ENCODE measurements around the gene SUGCT.

The SUGCT gene

GRCh38 chr7:40311307-40311706 is 176.5 kb downstream of the SUGCT start:
- TF ChIP-seq REST (IDR thresholded peaks at IDR 0.05; ENCODE audit: insufficient read depth in 1 of 2, low read depth in 2 of 2, low read length in 2 of 2) (no peak), TAF1 (IDR thresholded peaks at IDR 0.05; ENCODE audit: borderline replicate concordance, insufficient read depth, low read length) (no peak), SIN3A (IDR thresholded peaks at IDR 0.05; ENCODE audit: borderline replicate concordance, insufficient read depth, low read length) (no peak), POLR2AphosphoS5 (IDR thresholded peaks at IDR 0.05; ENCODE audit: low read depth, low read length) (no peak), FOXP2 (optimal IDR thresholded peaks at IDR 0.05; ENCODE audit: borderline replicate concordance, extremely low read depth, extremely low read length, insufficient read depth) (no peak)

GRCh38 chr7:40315277-40315676 is 180.5 kb downstream of the SUGCT start:
- TF ChIP-seq FOXP2 (optimal IDR thresholded peaks at IDR 0.05; ENCODE audit: borderline replicate concordance, extremely low read depth, extremely low read length, insufficient read depth) (no peak), TAF1 (IDR thresholded peaks at IDR 0.05; ENCODE audit: borderline replicate concordance, insufficient read depth, low read length) (no peak), POLR2AphosphoS5 (IDR thresholded peaks at IDR 0.05; ENCODE audit: low read depth, low read length) (no peak), SIN3A (IDR thresholded peaks at IDR 0.05; ENCODE audit: borderline replicate concordance, insufficient read depth, low read length) (no peak), REST (IDR thresholded peaks at IDR 0.05; ENCODE audit: insufficient read depth in 1 of 2, low read depth in 2 of 2, low read length in 2 of 2) (no peak)

- TF ChIP-seq FOXP2 (optimal IDR thresholded peaks at IDR 0.05; ENCODE audit: borderline replicate concordance, extremely low read depth, extremely low read length, insufficient read depth) = no peak
- TF ChIP-seq SIN3A (IDR thresholded peaks at IDR 0.05; ENCODE audit: borderline replicate concordance, insufficient read depth, low read length) = no peak
- TF ChIP-seq TAF1 (IDR thresholded peaks at IDR 0.05; ENCODE audit: borderline replicate concordance, insufficient read depth, low read length) = no peak
- no peak for TF ChIP-seq REST (IDR thresholded peaks at IDR 0.05; ENCODE audit: insufficient read depth in 1 of 2, low read depth in 2 of 2, low read length in 2 of 2)
- TF ChIP-seq POLR2AphosphoS5 (IDR thresholded peaks at IDR 0.05; ENCODE audit: low read depth, low read length) = no peak
Measured at GRCh38 chr7:40316176-40316575, 181.4 kb downstream of the SUGCT start.

GRCh38 chr7:40324914-40325313 is 190.1 kb downstream of the SUGCT start:
- TF ChIP-seq REST (IDR thresholded peaks at IDR 0.05; ENCODE audit: insufficient read depth in 1 of 2, low read depth in 2 of 2, low read length in 2 of 2) (no peak), FOXP2 (optimal IDR thresholded peaks at IDR 0.05; ENCODE audit: borderline replicate concordance, extremely low read depth, extremely low read length, insufficient read depth) (no peak), TAF1 (IDR thresholded peaks at IDR 0.05; ENCODE audit: borderline replicate concordance, insufficient read depth, low read length) (no peak), SIN3A (IDR thresholded peaks at IDR 0.05; ENCODE audit: borderline replicate concordance, insufficient read depth, low read length) (no peak), POLR2AphosphoS5 (IDR thresholded peaks at IDR 0.05; ENCODE audit: low read depth, low read length) (no peak)

- TF ChIP-seq FOXP2 (optimal IDR thresholded peaks at IDR 0.05; ENCODE audit: borderline replicate concordance, extremely low read depth, extremely low read length, insufficient read depth) (no peak), POLR2AphosphoS5 (IDR thresholded peaks at IDR 0.05; ENCODE audit: low read depth, low read length) (no peak), TAF1 (IDR thresholded peaks at IDR 0.05; ENCODE audit: borderline replicate concordance, insufficient read depth, low read length) (no peak)
Measured at GRCh38 chr7:40327113-40327512, 192.3 kb downstream of the SUGCT start.
